ENCODE results near the gene THAP7. TPM values are rescaled to one million over a fixed set of nuclear protein-coding genes. Genes with fewer than 3 reads are reported as not detected.

The THAP7 gene
- total and polyA plus RNA-seq, 9 of the 15 experiments (the other 6 are each of a cell fraction or from before 2014, with no cell fraction given): 7.9 to 263 (median 84.1) TPM

DNA sequence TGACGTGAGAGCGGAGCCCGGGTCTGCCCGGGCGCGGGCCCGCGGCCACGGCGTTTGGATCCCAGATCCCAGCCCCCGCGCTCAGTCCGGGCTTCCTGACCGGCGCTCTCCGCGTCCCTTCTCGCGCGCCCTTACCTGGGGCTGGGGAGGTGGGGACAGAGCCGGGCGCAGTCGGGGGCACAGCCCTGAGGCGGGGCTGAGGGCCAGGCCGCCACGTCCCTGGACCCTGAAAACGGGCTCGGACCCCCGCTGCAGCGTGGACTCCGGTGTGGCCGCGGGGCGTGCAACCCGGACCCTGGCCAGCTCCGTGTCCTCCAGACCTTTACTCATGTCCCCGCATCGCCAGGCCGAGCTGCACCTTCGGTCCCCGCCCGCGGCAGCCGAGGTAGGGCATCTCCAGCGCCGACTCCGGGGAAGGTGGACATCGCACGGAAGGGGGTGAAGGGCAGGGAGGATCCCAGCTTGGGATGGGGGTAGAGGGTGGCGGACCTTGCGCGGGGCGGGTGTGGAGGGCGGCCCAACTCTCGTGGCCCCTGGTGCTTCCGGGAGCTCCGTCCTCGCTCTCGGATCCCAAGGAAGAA, 44.7 kb downstream of the THAP7 start (continued):
- TF ChIP-seq, protein P1, sequence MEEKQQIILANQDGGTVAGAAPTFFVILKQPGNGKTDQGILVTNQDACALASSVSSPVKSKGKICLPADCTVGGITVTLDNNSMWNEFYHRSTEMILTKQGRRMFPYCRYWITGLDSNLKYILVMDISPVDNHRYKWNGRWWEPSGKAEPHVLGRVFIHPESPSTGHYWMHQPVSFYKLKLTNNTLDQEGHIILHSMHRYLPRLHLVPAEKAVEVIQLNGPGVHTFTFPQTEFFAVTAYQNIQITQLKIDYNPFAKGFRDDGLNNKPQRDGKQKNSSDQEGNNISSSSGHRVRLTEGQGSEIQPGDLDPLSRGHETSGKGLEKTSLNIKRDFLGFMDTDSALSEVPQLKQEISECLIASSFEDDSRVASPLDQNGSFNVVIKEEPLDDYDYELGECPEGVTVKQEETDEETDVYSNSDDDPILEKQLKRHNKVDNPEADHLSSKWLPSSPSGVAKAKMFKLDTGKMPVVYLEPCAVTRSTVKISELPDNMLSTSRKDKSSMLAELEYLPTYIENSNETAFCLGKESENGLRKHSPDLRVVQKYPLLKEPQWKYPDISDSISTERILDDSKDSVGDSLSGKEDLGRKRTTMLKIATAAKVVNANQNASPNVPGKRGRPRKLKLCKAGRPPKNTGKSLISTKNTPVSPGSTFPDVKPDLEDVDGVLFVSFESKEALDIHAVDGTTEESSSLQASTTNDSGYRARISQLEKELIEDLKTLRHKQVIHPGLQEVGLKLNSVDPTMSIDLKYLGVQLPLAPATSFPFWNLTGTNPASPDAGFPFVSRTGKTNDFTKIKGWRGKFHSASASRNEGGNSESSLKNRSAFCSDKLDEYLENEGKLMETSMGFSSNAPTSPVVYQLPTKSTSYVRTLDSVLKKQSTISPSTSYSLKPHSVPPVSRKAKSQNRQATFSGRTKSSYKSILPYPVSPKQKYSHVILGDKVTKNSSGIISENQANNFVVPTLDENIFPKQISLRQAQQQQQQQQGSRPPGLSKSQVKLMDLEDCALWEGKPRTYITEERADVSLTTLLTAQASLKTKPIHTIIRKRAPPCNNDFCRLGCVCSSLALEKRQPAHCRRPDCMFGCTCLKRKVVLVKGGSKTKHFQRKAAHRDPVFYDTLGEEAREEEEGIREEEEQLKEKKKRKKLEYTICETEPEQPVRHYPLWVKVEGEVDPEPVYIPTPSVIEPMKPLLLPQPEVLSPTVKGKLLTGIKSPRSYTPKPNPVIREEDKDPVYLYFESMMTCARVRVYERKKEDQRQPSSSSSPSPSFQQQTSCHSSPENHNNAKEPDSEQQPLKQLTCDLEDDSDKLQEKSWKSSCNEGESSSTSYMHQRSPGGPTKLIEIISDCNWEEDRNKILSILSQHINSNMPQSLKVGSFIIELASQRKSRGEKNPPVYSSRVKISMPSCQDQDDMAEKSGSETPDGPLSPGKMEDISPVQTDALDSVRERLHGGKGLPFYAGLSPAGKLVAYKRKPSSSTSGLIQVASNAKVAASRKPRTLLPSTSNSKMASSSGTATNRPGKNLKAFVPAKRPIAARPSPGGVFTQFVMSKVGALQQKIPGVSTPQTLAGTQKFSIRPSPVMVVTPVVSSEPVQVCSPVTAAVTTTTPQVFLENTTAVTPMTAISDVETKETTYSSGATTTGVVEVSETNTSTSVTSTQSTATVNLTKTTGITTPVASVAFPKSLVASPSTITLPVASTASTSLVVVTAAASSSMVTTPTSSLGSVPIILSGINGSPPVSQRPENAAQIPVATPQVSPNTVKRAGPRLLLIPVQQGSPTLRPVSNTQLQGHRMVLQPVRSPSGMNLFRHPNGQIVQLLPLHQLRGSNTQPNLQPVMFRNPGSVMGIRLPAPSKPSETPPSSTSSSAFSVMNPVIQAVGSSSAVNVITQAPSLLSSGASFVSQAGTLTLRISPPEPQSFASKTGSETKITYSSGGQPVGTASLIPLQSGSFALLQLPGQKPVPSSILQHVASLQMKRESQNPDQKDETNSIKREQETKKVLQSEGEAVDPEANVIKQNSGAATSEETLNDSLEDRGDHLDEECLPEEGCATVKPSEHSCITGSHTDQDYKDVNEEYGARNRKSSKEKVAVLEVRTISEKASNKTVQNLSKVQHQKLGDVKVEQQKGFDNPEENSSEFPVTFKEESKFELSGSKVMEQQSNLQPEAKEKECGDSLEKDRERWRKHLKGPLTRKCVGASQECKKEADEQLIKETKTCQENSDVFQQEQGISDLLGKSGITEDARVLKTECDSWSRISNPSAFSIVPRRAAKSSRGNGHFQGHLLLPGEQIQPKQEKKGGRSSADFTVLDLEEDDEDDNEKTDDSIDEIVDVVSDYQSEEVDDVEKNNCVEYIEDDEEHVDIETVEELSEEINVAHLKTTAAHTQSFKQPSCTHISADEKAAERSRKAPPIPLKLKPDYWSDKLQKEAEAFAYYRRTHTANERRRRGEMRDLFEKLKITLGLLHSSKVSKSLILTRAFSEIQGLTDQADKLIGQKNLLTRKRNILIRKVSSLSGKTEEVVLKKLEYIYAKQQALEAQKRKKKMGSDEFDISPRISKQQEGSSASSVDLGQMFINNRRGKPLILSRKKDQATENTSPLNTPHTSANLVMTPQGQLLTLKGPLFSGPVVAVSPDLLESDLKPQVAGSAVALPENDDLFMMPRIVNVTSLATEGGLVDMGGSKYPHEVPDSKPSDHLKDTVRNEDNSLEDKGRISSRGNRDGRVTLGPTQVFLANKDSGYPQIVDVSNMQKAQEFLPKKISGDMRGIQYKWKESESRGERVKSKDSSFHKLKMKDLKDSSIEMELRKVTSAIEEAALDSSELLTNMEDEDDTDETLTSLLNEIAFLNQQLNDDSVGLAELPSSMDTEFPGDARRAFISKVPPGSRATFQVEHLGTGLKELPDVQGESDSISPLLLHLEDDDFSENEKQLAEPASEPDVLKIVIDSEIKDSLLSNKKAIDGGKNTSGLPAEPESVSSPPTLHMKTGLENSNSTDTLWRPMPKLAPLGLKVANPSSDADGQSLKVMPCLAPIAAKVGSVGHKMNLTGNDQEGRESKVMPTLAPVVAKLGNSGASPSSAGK (IDR thresholded peaks at IDR 0.05): no peak
- TF ChIP-seq, protein P2, sequence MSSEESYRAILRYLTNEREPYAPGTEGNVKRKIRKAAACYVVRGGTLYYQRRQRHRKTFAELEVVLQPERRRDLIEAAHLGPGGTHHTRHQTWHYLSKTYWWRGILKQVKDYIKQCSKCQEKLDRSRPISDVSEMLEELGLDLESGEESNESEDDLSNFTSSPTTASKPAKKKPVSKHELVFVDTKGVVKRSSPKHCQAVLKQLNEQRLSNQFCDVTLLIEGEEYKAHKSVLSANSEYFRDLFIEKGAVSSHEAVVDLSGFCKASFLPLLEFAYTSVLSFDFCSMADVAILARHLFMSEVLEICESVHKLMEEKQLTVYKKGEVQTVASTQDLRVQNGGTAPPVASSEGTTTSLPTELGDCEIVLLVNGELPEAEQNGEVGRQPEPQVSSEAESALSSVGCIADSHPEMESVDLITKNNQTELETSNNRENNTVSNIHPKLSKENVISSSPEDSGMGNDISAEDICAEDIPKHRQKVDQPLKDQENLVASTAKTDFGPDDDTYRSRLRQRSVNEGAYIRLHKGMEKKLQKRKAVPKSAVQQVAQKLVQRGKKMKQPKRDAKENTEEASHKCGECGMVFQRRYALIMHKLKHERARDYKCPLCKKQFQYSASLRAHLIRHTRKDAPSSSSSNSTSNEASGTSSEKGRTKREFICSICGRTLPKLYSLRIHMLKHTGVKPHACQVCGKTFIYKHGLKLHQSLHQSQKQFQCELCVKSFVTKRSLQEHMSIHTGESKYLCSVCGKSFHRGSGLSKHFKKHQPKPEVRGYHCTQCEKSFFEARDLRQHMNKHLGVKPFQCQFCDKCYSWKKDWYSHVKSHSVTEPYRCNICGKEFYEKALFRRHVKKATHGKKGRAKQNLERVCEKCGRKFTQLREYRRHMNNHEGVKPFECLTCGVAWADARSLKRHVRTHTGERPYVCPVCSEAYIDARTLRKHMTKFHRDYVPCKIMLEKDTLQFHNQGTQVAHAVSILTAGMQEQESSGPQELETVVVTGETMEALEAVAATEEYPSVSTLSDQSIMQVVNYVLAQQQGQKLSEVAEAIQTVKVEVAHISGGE (CRISPR knock-in tag; IDR thresholded peaks at IDR 0.05): no peak
- TF ChIP-seq, protein P3, sequence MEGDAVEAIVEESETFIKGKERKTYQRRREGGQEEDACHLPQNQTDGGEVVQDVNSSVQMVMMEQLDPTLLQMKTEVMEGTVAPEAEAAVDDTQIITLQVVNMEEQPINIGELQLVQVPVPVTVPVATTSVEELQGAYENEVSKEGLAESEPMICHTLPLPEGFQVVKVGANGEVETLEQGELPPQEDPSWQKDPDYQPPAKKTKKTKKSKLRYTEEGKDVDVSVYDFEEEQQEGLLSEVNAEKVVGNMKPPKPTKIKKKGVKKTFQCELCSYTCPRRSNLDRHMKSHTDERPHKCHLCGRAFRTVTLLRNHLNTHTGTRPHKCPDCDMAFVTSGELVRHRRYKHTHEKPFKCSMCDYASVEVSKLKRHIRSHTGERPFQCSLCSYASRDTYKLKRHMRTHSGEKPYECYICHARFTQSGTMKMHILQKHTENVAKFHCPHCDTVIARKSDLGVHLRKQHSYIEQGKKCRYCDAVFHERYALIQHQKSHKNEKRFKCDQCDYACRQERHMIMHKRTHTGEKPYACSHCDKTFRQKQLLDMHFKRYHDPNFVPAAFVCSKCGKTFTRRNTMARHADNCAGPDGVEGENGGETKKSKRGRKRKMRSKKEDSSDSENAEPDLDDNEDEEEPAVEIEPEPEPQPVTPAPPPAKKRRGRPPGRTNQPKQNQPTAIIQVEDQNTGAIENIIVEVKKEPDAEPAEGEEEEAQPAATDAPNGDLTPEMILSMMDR (IDR thresholded peaks at IDR 0.05 in 2 of 3, conservative IDR thresholded peaks at IDR 0.05 in 1 of 3; ENCODE audit: insufficient read depth in 2 of 3, low read depth in 1 of 3, low read length in 3 of 3): no peak
- TF ChIP-seq ZNF668 (CRISPR knock-in tag; IDR thresholded peaks at IDR 0.05): no peak
- no peak for TF ChIP-seq CHD2 (IDR thresholded peaks at IDR 0.05; ENCODE audit: low read depth, low read length)
- TF ChIP-seq TEAD2 (tag; IDR thresholded peaks at IDR 0.05): no peak
- TF ChIP-seq, protein P4, sequence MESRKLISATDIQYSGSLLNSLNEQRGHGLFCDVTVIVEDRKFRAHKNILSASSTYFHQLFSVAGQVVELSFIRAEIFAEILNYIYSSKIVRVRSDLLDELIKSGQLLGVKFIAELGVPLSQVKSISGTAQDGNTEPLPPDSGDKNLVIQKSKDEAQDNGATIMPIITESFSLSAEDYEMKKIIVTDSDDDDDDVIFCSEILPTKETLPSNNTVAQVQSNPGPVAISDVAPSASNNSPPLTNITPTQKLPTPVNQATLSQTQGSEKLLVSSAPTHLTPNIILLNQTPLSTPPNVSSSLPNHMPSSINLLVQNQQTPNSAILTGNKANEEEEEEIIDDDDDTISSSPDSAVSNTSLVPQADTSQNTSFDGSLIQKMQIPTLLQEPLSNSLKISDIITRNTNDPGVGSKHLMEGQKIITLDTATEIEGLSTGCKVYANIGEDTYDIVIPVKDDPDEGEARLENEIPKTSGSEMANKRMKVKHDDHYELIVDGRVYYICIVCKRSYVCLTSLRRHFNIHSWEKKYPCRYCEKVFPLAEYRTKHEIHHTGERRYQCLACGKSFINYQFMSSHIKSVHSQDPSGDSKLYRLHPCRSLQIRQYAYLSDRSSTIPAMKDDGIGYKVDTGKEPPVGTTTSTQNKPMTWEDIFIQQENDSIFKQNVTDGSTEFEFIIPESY (CRISPR knock-in tag; IDR thresholded peaks at IDR 0.05): peak; percentile 83
